KOPT-K1 (cell line): ENCODE results near the gene PITPNC1.
"Not testable (repeated sequence)": the region's sequence is repeated elsewhere in the genome, so short reads cannot be mapped to it uniquely, and the experiment has no call there.

Experiments used
- H3K27ac ChIP-seq: fragments of 200-600 bp; sonication (generic); 2 replicates; pipeline ENCODE4 v1.5.1; 2016; ENCODE audit warnings: antibody characterized with exemption, mild to moderate bottlenecking, low read depth, low read length; ENCODE audit not compliant: poor library complexity, severe bottlenecking
- H3K36me3 ChIP-seq: fragments of 200-600 bp; sonication (generic); 2 replicates; pipeline ENCODE4 v1.5.1; 2017; ENCODE audit warnings: antibody characterized with exemption, mild to moderate bottlenecking, low read length, moderate library complexity; ENCODE audit not compliant: insufficient read depth
- H3K9me3 ChIP-seq: fragments of 200-600 bp; sonication (generic); 2 replicates; pipeline ENCODE4 v1.5.1; 2017; ENCODE audit warnings: antibody characterized with exemption, low read length, mild to moderate bottlenecking; ENCODE audit not compliant: insufficient read depth, poor library complexity, severe bottlenecking

The PITPNC1 gene

GRCh38 chr17:67646472-67646871 is 269.4 kb downstream of the PITPNC1 start:
- no peaks in the 10 kb centered on the region for H3K9me3 ChIP-seq
- H3K36me3 ChIP-seq = no peaks in the 10 kb centered on the region
- H3K27ac ChIP-seq = no peak overlapping the region

GRCh38 chr17:67647482-67647881 is 270.4 kb downstream of the PITPNC1 start:
- H3K27ac ChIP-seq = no peak overlapping the region
- H3K9me3 ChIP-seq = no peaks in the 10 kb centered on the region
- H3K36me3 ChIP-seq = no peaks in the 10 kb centered on the region

- Histone ChIP-seq H3K9me3 (no peaks in the 10 kb centered on the region), H3K27ac (no peak overlapping the region), H3K36me3 (no peaks in the 10 kb centered on the region)
Observed at GRCh38 chr17:67648032-67648905, 271.2 kb downstream of the PITPNC1 start.

- not testable (repeated sequence) for H3K36me3 ChIP-seq, H3K9me3 ChIP-seq, H3K27ac ChIP-seq
Observed at GRCh38 chr17:67648906-67649295, 271.8 kb downstream of the PITPNC1 start.

GRCh38 chr17:67649891-67650290 is 272.8 kb downstream of the PITPNC1 start:
- no peaks in the 10 kb centered on the region for H3K36me3 ChIP-seq
- H3K27ac ChIP-seq = no peak overlapping the region
- no peaks in the 10 kb centered on the region for H3K9me3 ChIP-seq

- not testable (repeated sequence) for H3K27ac ChIP-seq, H3K36me3 ChIP-seq, H3K9me3 ChIP-seq
Observed at GRCh38 chr17:67651218-67651579, 274.1 kb downstream of the PITPNC1 start.

GRCh38 chr17:67652433-67652832 is 275.4 kb downstream of the PITPNC1 start:
- no peak overlapping the region for H3K27ac ChIP-seq
- H3K9me3 ChIP-seq = peaks cover 5% of the 10 kb centered on the region
- H3K36me3 ChIP-seq = no peaks in the 10 kb centered on the region

- Histone ChIP-seq H3K36me3 (no peaks in the 10 kb centered on the region), H3K9me3 (peaks cover 25% of the 10 kb centered on the region), H3K27ac (no peak overlapping the region)
Observed at GRCh38 chr17:67655478-67656148, 278.5 kb downstream of the PITPNC1 start.

GRCh38 chr17:67656494-67657203 is 279.6 kb downstream of the PITPNC1 start:
- Histone ChIP-seq H3K9me3 (peaks cover 25% of the 10 kb centered on the region), H3K36me3 (no peaks in the 10 kb centered on the region)

GRCh38 chr17:67657596-67657995 is 280.5 kb downstream of the PITPNC1 start:
- Histone ChIP-seq H3K9me3 (peaks cover 25% of the 10 kb centered on the region), H3K27ac (no peak overlapping the region), H3K36me3 (no peaks in the 10 kb centered on the region)

More at GRCh38 chr17:67656494-67657203, 279.6 kb downstream of the PITPNC1 start:
- no peak overlapping the region for H3K27ac ChIP-seq

- H3K36me3 ChIP-seq = no peaks in the 10 kb centered on the region
- peaks cover 25% of the 10 kb centered on the region for H3K9me3 ChIP-seq
- H3K27ac ChIP-seq = no peak overlapping the region
Observed at GRCh38 chr17:67658265-67658664, 281.2 kb downstream of the PITPNC1 start.

GRCh38 chr17:67659028-67659427 is 281.9 kb downstream of the PITPNC1 start:
- peaks cover 25% of the 10 kb centered on the region for H3K9me3 ChIP-seq
- no peak overlapping the region for H3K27ac ChIP-seq
- H3K36me3 ChIP-seq = no peaks in the 10 kb centered on the region

GRCh38 chr17:67662712-67663111 is 285.6 kb downstream of the PITPNC1 start:
- Histone ChIP-seq H3K36me3 (no peaks in the 10 kb centered on the region), H3K9me3 (peaks cover 18% of the 10 kb centered on the region), H3K27ac (no peak overlapping the region)

- Histone ChIP-seq H3K27ac (no peak overlapping the region), H3K36me3 (no peaks in the 10 kb centered on the region), H3K9me3 (peaks cover 10% of the 10 kb centered on the region)
Observed at GRCh38 chr17:67663457-67663856, 286.4 kb downstream of the PITPNC1 start.

GRCh38 chr17:67666028-67666427 is 288.9 kb downstream of the PITPNC1 start:
- H3K27ac ChIP-seq = no peak overlapping the region
- H3K36me3 ChIP-seq = peaks cover 10% of the 10 kb centered on the region; the same call in 1 of the 2 replicates

More at GRCh38 chr17:67666028-67666427, 288.9 kb downstream of the PITPNC1 start:
- H3K9me3 ChIP-seq = no peaks in the 10 kb centered on the region
